Kidney epithelial cell (primary cell): ENCODE data around the gene BTBD3. TPM values are rescaled to one million over a fixed set of nuclear protein-coding genes. Genes with fewer than 3 reads are reported as not detected.

ENCODE experiments used
- DNase-seq: peaks from one replicate; pipeline ENCODE4 v3.0.0-alpha.2; 2010; ENCODE audit warnings: low read depth
- H3K27me3 ChIP-seq: 2 replicates; pipeline ENCODE4 v1.6.0; 2011; ENCODE audit warnings: low read length; ENCODE audit not compliant: control insufficient read depth, insufficient read depth
- H3K36me3 ChIP-seq: 2 replicates; pipeline ENCODE4 v1.5.1; 2011; ENCODE audit warnings: low read length; ENCODE audit not compliant: control insufficient read depth, insufficient read depth
- H3K4me3 ChIP-seq: 2 replicates; pipeline ENCODE4 v1.5.1; 2011; ENCODE audit warnings: low read depth, mild to moderate bottlenecking, control low read depth, low read length
- total RNA-seq: library from RNA; depleted of rRNA; stranded (reverse); fragments of >200 nt; gene quantifications from 2 replicates; pipeline ENCODE4 v1.2.3, GENCODE V29; 2015
- TF ChIP-seq, protein P1 (sequence below): IDR thresholded peaks from 2 replicates; pipeline ENCODE4 v1.5.1; 2011; ENCODE audit warnings: mild to moderate bottlenecking, moderate library complexity, low read length, control low read depth, inconsistent platforms; ENCODE audit not compliant: insufficient read depth, poor library complexity, severe bottlenecking

Gene BTBD3
- total RNA-seq, 1 donor from 2014 or later: 31.6 TPM

GRCh38 chr20:11941593-11942246, 24.0 kb downstream of the BTBD3 start:
- no peak for DNase-seq
- TF ChIP-seq, protein P1, sequence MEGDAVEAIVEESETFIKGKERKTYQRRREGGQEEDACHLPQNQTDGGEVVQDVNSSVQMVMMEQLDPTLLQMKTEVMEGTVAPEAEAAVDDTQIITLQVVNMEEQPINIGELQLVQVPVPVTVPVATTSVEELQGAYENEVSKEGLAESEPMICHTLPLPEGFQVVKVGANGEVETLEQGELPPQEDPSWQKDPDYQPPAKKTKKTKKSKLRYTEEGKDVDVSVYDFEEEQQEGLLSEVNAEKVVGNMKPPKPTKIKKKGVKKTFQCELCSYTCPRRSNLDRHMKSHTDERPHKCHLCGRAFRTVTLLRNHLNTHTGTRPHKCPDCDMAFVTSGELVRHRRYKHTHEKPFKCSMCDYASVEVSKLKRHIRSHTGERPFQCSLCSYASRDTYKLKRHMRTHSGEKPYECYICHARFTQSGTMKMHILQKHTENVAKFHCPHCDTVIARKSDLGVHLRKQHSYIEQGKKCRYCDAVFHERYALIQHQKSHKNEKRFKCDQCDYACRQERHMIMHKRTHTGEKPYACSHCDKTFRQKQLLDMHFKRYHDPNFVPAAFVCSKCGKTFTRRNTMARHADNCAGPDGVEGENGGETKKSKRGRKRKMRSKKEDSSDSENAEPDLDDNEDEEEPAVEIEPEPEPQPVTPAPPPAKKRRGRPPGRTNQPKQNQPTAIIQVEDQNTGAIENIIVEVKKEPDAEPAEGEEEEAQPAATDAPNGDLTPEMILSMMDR: no peak
- Histone ChIP-seq H3K4me3 (no peak overlapping the region), H3K27me3 (no peaks in the 10 kb centered on the region), H3K36me3 (no peaks in the 10 kb centered on the region)

- Histone ChIP-seq H3K4me3 (no peak overlapping the region), H3K27me3 (no peaks in the 10 kb centered on the region), H3K36me3 (no peaks in the 10 kb centered on the region)
- TF ChIP-seq, protein P1: no peak
- no peak for DNase-seq
Observed at GRCh38 chr20:11943778-11944177, 26.1 kb downstream of the BTBD3 start.

DNA sequence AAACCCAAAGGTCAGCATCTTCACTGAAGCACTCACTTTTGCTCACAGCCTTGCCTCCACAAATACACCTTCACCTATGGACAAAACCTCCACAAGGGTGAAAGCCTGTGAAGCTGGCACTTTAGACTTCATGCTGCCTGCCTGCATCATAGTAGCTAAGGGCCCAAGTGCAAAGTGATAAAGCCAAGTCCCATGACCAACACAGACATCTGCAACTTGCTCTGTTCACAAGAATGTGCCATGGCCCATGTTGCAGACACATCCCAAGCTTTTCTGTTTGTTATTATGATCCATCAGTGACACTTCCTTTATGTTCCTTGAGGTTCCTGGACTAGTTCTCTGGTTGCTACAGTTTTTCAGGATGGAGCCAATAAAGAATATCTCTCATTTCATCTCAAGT, 31.1 kb downstream of the BTBD3 start:
- TF ChIP-seq, protein P1: no peak
- Histone ChIP-seq H3K4me3 (no peak overlapping the region), H3K36me3 (no peaks in the 10 kb centered on the region), H3K27me3 (no peaks in the 10 kb centered on the region)
- DNase-seq: no peak

DNA sequence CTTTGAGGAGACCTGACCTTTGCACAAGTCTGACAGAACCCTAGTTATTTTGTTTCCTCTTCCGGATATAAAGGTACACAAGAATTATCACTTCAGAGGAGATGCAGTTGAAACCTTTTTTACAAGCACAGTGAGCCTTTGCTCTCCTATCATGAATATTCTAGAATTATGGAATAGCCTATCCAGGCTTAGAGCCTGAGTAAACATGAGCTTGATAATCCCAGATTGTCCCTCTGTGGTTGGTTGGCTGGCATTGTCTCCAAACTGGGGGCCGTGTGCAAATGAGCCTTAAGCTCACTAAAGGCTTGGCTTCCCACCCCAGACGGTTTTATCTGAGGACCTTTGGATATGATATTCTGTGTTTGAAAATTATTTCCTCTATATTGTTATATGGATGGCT, 32.0 kb downstream of the BTBD3 start:
- no peak for DNase-seq
- Histone ChIP-seq H3K36me3 (no peaks in the 10 kb centered on the region), H3K4me3 (no peak overlapping the region), H3K27me3 (no peaks in the 10 kb centered on the region)
- TF ChIP-seq, protein P1: no peak

DNA sequence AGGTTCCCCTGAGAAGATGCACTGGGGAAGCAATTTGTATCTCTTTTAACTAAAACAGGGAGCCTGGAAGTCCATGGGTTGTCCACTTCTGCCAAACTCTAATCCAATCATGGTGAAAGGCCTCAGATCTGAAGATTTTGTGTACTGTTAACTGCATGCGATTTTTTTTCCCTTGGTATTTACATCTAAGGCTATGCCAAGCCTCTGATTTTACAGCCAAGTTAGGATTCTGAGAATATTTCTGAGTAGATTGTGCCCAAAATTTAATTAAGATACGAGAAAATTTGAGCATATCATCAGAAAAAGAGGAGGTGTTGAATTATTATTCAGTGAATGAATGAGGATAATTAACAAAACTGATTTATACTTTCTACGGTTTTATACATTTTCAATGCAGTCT, 34.0 kb downstream of the BTBD3 start:
- Histone ChIP-seq H3K36me3 (no peaks in the 10 kb centered on the region), H3K27me3 (no peaks in the 10 kb centered on the region), H3K4me3 (no peak overlapping the region)
- TF ChIP-seq, protein P1: no peak
- no peak for DNase-seq

DNA sequence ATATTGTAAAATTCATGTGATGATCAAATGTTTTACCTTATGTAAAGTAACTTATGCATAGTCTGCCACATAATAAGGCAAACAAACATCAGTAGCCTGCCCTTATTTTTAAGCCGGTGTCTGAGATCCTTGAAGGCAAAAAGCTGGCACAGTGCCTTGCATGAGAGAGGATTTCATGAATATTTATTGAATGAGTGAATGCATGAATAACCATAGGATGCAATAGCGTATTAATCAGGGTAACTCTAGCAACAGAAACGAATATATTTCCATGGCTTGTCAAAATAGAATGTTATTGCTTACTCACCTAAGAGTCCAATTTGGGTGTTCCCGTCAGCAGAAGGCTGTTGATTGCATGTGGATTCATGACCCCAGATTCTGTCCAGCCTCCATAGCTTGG, 34.9 kb downstream of the BTBD3 start:
- TF ChIP-seq, protein P1: no peak
- H3K27me3 ChIP-seq: no peaks in the 10 kb centered on the region
- no peak overlapping the region for H3K4me3 ChIP-seq
- no peak for DNase-seq
- no peaks in the 10 kb centered on the region for H3K36me3 ChIP-seq
